HL-60 (cell line): ENCODE measurements around the gene DDX46.

Source experiments
- DNase-seq, 2 experiments: peaks; one replicate each; pipeline ENCODE4 v3.0.0-alpha.2; 2010 to 2020; ENCODE audit warnings: low read depth in 1 of 2, low spot score in 1 of 2
- H3K27ac ChIP-seq: fragments of 250-450 bp; sonication (Bioruptor Pico); replicated peaks from 2 replicates; pipeline ENCODE4 v1.5.1; 2020; ENCODE audit warnings: mild to moderate bottlenecking, moderate library complexity
- H3K27me3 ChIP-seq: fragments of 250-450 bp; sonication (Bioruptor Pico); 2 replicates; pipeline ENCODE4 v1.5.1; 2021; ENCODE audit warnings: mild to moderate bottlenecking, moderate library complexity; ENCODE audit not compliant: insufficient read depth, poor library complexity, severe bottlenecking
- H3K4me3 ChIP-seq: replicated peaks from 2 replicates; pipeline ENCODE4 v1.5.1; 2011; ENCODE audit warnings: mild to moderate bottlenecking, control low read depth, low read length; ENCODE audit not compliant: insufficient read depth
- GABPA ChIP-seq: IDR thresholded peaks from 2 replicates; pipeline ENCODE4 v1.6.1; 2012; ENCODE audit warnings: low read depth
- POLR2AphosphoS5 ChIP-seq: IDR thresholded peaks from 2 replicates; pipeline ENCODE4 v1.6.1; 2012; ENCODE audit warnings: low read depth
- SPI1 ChIP-seq: IDR thresholded peaks from 2 replicates; pipeline ENCODE4 v1.6.1; 2012; ENCODE audit warnings: low read depth, mild to moderate bottlenecking, borderline replicate concordance
- TF ChIP-seq, protein P1 (sequence below): IDR thresholded peaks from 2 replicates; pipeline ENCODE4 v1.6.1; 2012; ENCODE audit warnings: low read depth; ENCODE audit not compliant: insufficient replicate concordance
- TF ChIP-seq, protein P2 (sequence below): IDR thresholded peaks from one replicate; pipeline ENCODE4 v1.5.1; 2011; ENCODE audit warnings: low read length, control low read depth, inconsistent platforms; ENCODE audit not compliant: insufficient read depth

Gene DDX46

DNA sequence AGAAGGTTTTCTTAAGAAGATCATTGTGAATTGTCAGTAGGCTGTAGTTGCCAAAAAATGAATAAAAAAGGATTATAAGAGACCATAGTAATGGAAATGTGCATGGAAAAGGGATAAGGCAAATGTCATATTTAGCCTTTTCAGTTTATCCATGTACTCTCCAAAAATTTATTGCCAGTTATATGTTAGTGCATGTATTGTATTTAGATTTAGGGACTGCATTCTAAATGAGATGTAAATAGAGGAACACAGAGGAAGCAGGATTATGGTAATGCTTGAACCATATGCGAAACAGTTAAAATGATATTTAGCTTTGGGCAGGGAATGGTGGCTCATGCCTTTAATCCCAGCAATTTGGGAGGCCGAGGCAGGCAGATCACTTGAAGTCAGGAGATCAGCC lies 33.0 kb downstream of the DDX46 start:
- TF ChIP-seq POLR2AphosphoS5 (no peak), GABPA (no peak), SPI1 (no peak)
- TF ChIP-seq, protein P1, sequence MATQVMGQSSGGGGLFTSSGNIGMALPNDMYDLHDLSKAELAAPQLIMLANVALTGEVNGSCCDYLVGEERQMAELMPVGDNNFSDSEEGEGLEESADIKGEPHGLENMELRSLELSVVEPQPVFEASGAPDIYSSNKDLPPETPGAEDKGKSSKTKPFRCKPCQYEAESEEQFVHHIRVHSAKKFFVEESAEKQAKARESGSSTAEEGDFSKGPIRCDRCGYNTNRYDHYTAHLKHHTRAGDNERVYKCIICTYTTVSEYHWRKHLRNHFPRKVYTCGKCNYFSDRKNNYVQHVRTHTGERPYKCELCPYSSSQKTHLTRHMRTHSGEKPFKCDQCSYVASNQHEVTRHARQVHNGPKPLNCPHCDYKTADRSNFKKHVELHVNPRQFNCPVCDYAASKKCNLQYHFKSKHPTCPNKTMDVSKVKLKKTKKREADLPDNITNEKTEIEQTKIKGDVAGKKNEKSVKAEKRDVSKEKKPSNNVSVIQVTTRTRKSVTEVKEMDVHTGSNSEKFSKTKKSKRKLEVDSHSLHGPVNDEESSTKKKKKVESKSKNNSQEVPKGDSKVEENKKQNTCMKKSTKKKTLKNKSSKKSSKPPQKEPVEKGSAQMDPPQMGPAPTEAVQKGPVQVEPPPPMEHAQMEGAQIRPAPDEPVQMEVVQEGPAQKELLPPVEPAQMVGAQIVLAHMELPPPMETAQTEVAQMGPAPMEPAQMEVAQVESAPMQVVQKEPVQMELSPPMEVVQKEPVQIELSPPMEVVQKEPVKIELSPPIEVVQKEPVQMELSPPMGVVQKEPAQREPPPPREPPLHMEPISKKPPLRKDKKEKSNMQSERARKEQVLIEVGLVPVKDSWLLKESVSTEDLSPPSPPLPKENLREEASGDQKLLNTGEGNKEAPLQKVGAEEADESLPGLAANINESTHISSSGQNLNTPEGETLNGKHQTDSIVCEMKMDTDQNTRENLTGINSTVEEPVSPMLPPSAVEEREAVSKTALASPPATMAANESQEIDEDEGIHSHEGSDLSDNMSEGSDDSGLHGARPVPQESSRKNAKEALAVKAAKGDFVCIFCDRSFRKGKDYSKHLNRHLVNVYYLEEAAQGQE, result no peak
- TF ChIP-seq, protein P2, sequence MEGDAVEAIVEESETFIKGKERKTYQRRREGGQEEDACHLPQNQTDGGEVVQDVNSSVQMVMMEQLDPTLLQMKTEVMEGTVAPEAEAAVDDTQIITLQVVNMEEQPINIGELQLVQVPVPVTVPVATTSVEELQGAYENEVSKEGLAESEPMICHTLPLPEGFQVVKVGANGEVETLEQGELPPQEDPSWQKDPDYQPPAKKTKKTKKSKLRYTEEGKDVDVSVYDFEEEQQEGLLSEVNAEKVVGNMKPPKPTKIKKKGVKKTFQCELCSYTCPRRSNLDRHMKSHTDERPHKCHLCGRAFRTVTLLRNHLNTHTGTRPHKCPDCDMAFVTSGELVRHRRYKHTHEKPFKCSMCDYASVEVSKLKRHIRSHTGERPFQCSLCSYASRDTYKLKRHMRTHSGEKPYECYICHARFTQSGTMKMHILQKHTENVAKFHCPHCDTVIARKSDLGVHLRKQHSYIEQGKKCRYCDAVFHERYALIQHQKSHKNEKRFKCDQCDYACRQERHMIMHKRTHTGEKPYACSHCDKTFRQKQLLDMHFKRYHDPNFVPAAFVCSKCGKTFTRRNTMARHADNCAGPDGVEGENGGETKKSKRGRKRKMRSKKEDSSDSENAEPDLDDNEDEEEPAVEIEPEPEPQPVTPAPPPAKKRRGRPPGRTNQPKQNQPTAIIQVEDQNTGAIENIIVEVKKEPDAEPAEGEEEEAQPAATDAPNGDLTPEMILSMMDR, result no peak
- DNase-seq, result no peak
- Histone ChIP-seq H3K27ac (no peak overlapping the region), H3K4me3 (no peak overlapping the region), H3K27me3 (no peaks in the 10 kb centered on the region)

DNA sequence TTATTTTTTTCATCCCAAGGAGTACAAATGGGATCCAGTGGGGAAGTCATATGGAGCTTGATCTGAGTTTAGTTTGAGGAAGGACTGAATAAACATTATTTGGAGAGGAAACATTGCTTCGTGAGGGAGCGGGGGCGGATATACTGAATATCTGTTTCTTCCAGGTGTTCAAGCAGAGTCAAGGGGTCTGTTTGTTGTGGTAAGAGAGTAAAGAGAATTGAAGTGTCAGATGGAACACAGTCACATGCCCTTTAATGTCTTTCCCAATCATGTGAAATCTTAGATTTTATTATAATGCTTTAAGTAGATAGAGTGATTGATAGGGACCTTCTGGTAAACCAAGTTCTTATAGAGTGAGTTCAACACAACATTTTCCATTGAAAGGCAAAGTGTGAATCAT lies 33.7 kb downstream of the DDX46 start:
- H3K4me3 ChIP-seq, result no peak overlapping the region
- no peak for DNase-seq
- no peaks in the 10 kb centered on the region for H3K27me3 ChIP-seq
- no peak overlapping the region for H3K27ac ChIP-seq
- TF ChIP-seq, protein P1, result no peak
- TF ChIP-seq GABPA (no peak), POLR2AphosphoS5 (no peak)
- TF ChIP-seq, protein P2, result no peak

- H3K27ac ChIP-seq, result no peak overlapping the region
- DNase-seq, result no peak
- TF ChIP-seq, protein P2, result no peak
- TF ChIP-seq POLR2AphosphoS5 (no peak), SPI1 (no peak), GABPA (no peak)
- TF ChIP-seq, protein P1, result no peak
- H3K27me3 ChIP-seq, result no peaks in the 10 kb centered on the region
- no peak overlapping the region for H3K4me3 ChIP-seq
These were observed 34.5 kb downstream of the DDX46 start for GRCh38 chr5:134793111-134793510.
